Hepatocyte (in vitro differentiated cells): ENCODE data around the gene LRRC31.

Experiments
- EZH2 ChIP-seq: fragments of 200-600 bp; sonication (generic); IDR thresholded peaks from 2 replicates; pipeline ENCODE4 v1.6.1; 2016; ENCODE audit warnings: antibody characterized with exemption, mild to moderate bottlenecking, borderline replicate concordance
- TF ChIP-seq, protein P1 (sequence below): fragments of 200-600 bp; sonication (generic); IDR thresholded peaks from 2 replicates; pipeline ENCODE4 v1.5.1; 2016; ENCODE audit warnings: antibody characterized with exemption, mild to moderate bottlenecking; ENCODE audit not compliant: poor library complexity

- TF ChIP-seq EZH2: no peak
- TF ChIP-seq, protein P1, sequence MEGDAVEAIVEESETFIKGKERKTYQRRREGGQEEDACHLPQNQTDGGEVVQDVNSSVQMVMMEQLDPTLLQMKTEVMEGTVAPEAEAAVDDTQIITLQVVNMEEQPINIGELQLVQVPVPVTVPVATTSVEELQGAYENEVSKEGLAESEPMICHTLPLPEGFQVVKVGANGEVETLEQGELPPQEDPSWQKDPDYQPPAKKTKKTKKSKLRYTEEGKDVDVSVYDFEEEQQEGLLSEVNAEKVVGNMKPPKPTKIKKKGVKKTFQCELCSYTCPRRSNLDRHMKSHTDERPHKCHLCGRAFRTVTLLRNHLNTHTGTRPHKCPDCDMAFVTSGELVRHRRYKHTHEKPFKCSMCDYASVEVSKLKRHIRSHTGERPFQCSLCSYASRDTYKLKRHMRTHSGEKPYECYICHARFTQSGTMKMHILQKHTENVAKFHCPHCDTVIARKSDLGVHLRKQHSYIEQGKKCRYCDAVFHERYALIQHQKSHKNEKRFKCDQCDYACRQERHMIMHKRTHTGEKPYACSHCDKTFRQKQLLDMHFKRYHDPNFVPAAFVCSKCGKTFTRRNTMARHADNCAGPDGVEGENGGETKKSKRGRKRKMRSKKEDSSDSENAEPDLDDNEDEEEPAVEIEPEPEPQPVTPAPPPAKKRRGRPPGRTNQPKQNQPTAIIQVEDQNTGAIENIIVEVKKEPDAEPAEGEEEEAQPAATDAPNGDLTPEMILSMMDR: no peak
Measured at GRCh38 chr3:169790687-169791429, 78.9 kb downstream of the LRRC31 start.
